Glutamatergic neuron (in vitro differentiated cells): Measurements from ENCODE around the gene KCNK15. TPM values are rescaled to one million over a fixed set of nuclear protein-coding genes. Genes with fewer than 3 reads are reported as not detected.

Experiments used
- DNase-seq: peaks from one replicate; pipeline ENCODE4 v3.0.0; 2022
- H3K27ac Mint-ChIP-seq: one replicate; pipeline ENCODE4 v1.8.0; 2020; ENCODE audit warnings: mild to moderate bottlenecking, mixed read lengths, inconsistent platforms; ENCODE audit not compliant: unreplicated experiment
- H3K27me3 Mint-ChIP-seq: one replicate; pipeline ENCODE4 v1.8.0; 2020; ENCODE audit warnings: mild to moderate bottlenecking, moderate library complexity, mixed read lengths, inconsistent platforms; ENCODE audit not compliant: unreplicated experiment
- H3K36me3 Mint-ChIP-seq: one replicate; pipeline ENCODE4 v1.8.0; 2020; ENCODE audit warnings: mild to moderate bottlenecking, mixed read lengths, inconsistent platforms; ENCODE audit not compliant: unreplicated experiment
- H3K4me1 Mint-ChIP-seq: one replicate; pipeline ENCODE4 v1.8.0; 2020; ENCODE audit warnings: mild to moderate bottlenecking, low read depth, mixed read lengths, inconsistent platforms; ENCODE audit not compliant: unreplicated experiment
- H3K4me3 Mint-ChIP-seq: one replicate; pipeline ENCODE4 v1.8.0; 2020; ENCODE audit warnings: mild to moderate bottlenecking, mixed read lengths, inconsistent platforms; ENCODE audit not compliant: unreplicated experiment
- H3K9me3 Mint-ChIP-seq: one replicate; pipeline ENCODE4 v1.8.0; 2020; ENCODE audit warnings: mild to moderate bottlenecking, moderate library complexity, mixed read lengths, inconsistent platforms; ENCODE audit not compliant: unreplicated experiment
- CTCF ChIP-seq: fragments of 200-600 bp; sonication (generic); IDR thresholded peaks from one replicate; pipeline ENCODE4 v1.5.0; 2021; ENCODE audit not compliant: partially characterized antibody, unreplicated experiment
- total RNA-seq: library from RNA; stranded (reverse); fragmentation: NEBNext Ultra II Directional; extraction: Animal tissue kit (Norgen Biotek cat#: 25700); gene quantifications from one replicate; pipeline ENCODE4 v1.2.1, GENCODE V29; 2021; ENCODE audit not compliant: unreplicated experiment

The KCNK15 gene
- total RNA-seq, 1 donor from 2014 or later, result 0.22 TPM

- H3K36me3 Mint-ChIP-seq, result no peaks in the 10 kb centered on the region
- H3K4me3 Mint-ChIP-seq, result no peak overlapping the region
- H3K9me3 Mint-ChIP-seq, result no peaks in the 10 kb centered on the region
- peak overlapping the region; percentile 23 for H3K27ac Mint-ChIP-seq
- peaks cover 11% of the 10 kb centered on the region for H3K4me1 Mint-ChIP-seq
- H3K27me3 Mint-ChIP-seq, result peaks cover 3% of the 10 kb centered on the region
- no peak for TF ChIP-seq CTCF
- DNase-seq, result no peak
Measured at GRCh38 chr20:44719841-44720240, 25.8 kb upstream of the KCNK15 start.

GRCh38 chr20:44720621-44720996 lies 25.1 kb upstream of the KCNK15 start:
- Mint-ChIP-seq H3K27ac (no peak overlapping the region), H3K4me1 (peaks cover 11% of the 10 kb centered on the region), H3K4me3 (no peak overlapping the region), H3K36me3 (no peaks in the 10 kb centered on the region), H3K27me3 (peaks cover 3% of the 10 kb centered on the region), H3K9me3 (no peaks in the 10 kb centered on the region)
- no peak for TF ChIP-seq CTCF
- no peak for DNase-seq

GRCh38 chr20:44720997-44721784 lies 24.5 kb upstream of the KCNK15 start:
- H3K4me1 Mint-ChIP-seq, result peaks cover 11% of the 10 kb centered on the region
- H3K9me3 Mint-ChIP-seq, result no peaks in the 10 kb centered on the region
- no peak for TF ChIP-seq CTCF
- DNase-seq, result no peak
- no peak overlapping the region for H3K4me3 Mint-ChIP-seq
- H3K27ac Mint-ChIP-seq, result no peak overlapping the region
- H3K27me3 Mint-ChIP-seq, result peaks cover 3% of the 10 kb centered on the region
- no peaks in the 10 kb centered on the region for H3K36me3 Mint-ChIP-seq

- Mint-ChIP-seq H3K36me3 (no peaks in the 10 kb centered on the region), H3K9me3 (no peaks in the 10 kb centered on the region), H3K4me1 (peaks cover 11% of the 10 kb centered on the region), H3K27ac (no peak overlapping the region), H3K27me3 (peaks cover 3% of the 10 kb centered on the region), H3K4me3 (no peak overlapping the region)
- TF ChIP-seq CTCF, result no peak
- no peak for DNase-seq
Measured at GRCh38 chr20:44721785-44722054, 23.9 kb upstream of the KCNK15 start.

- Mint-ChIP-seq H3K9me3 (no peaks in the 10 kb centered on the region), H3K27me3 (peaks cover 2% of the 10 kb centered on the region), H3K4me3 (no peak overlapping the region), H3K4me1 (peaks cover 14% of the 10 kb centered on the region), H3K36me3 (no peaks in the 10 kb centered on the region), H3K27ac (no peak overlapping the region)
- TF ChIP-seq CTCF, result no peak
- no peak for DNase-seq
Measured at GRCh38 chr20:44722990-44723389, 22.7 kb upstream of the KCNK15 start.
